SW480 (cell line): ENCODE measurements around the gene MUCL3.
"Not testable (repeated sequence)": the region's sequence is repeated elsewhere in the genome, so short reads cannot be mapped to it uniquely, and the experiment has no call there.

Experiments used
- DNase-seq: peaks from one replicate; pipeline ENCODE4 v3.0.0-alpha.2; 2016; ENCODE audit warnings: low spot score

Gene MUCL3

GRCh38 chr6:30940361-30940986 is at the start of gene MUCL3:
Gene MUCL3, plus strand, starts transcription at chr6:30940973. Its CDS starts 27 bp downstream, at chr6:30941000.
- DNase-seq = no peak

GRCh38 chr6:30891450-30891723 is 49.4 kb upstream of the MUCL3 start:
- no peak for DNase-seq

- no peak for DNase-seq
Measured at GRCh38 chr6:30891816-30892538, 48.8 kb upstream of the MUCL3 start.

- DNase-seq = no peak
Measured at GRCh38 chr6:30893001-30893591, 47.7 kb upstream of the MUCL3 start.

- no peak for DNase-seq
Measured at GRCh38 chr6:30893666-30894065, 47.1 kb upstream of the MUCL3 start.

GRCh38 chr6:30894381-30894780 is 46.4 kb upstream of the MUCL3 start:
- DNase-seq = no peak

GRCh38 chr6:30894935-30895334 is 45.8 kb upstream of the MUCL3 start:
- DNase-seq = no peak

GRCh38 chr6:30895343-30895742 is 45.4 kb upstream of the MUCL3 start:
- DNase-seq = no peak

- DNase-seq = no peak
Measured at GRCh38 chr6:30896541-30896940, 44.2 kb upstream of the MUCL3 start.

GRCh38 chr6:30897882-30898281 is 42.9 kb upstream of the MUCL3 start:
- no peak for DNase-seq

GRCh38 chr6:30898750-30899360 is 41.9 kb upstream of the MUCL3 start:
- DNase-seq = no peak

GRCh38 chr6:30900863-30901417 is 39.8 kb upstream of the MUCL3 start:
- DNase-seq = no peak

- DNase-seq = no peak
Measured at GRCh38 chr6:30901436-30901835, 39.3 kb upstream of the MUCL3 start.

GRCh38 chr6:30902196-30902595 is 38.6 kb upstream of the MUCL3 start:
- DNase-seq = not testable (repeated sequence)

- DNase-seq = no peak
Measured at GRCh38 chr6:30902709-30903108, 38.1 kb upstream of the MUCL3 start.

GRCh38 chr6:30903236-30903635 is 37.5 kb upstream of the MUCL3 start:
- DNase-seq = no peak

- DNase-seq = not testable (repeated sequence)
Measured at GRCh38 chr6:30907290-30907757, 33.4 kb upstream of the MUCL3 start.

- peak; percentile 98 for DNase-seq
Measured at GRCh38 chr6:30907758-30908591, 32.8 kb upstream of the MUCL3 start, which contains the start of gene GTF2H4. Gene GTF2H4, plus strand, starts transcription at chr6:30908207.

GRCh38 chr6:30908700-30909099 is 32.1 kb upstream of the MUCL3 start:
- no peak for DNase-seq

GRCh38 chr6:30910473-30910872 is 30.3 kb upstream of the MUCL3 start:
- not testable (repeated sequence) for DNase-seq

- DNase-seq = no peak
Measured at GRCh38 chr6:30912746-30913520, 27.8 kb upstream of the MUCL3 start.
